SK-N-SH treated with all-trans-retinoic acid at 6 μM for 48 hours (cell line): ENCODE measurements around the gene BNC2.

Source experiments
- ARNTL ChIP-seq: fragments of 450-650 bp; formaldehyde crosslinking; IDR thresholded peaks from 2 replicates; pipeline ENCODE4 v1.5.0; 2020; ENCODE audit warnings: low read depth, mild to moderate bottlenecking, moderate library complexity, borderline replicate concordance
- CSRNP3 ChIP-seq: fragments of 250-450 bp; sonication (Bioruptor Pico); IDR thresholded peaks from 2 replicates; pipeline ENCODE4 v1.5.1; 2021; ENCODE audit warnings: mild to moderate bottlenecking, moderate library complexity
- ISL1 ChIP-seq: fragments of 250-450 bp; sonication (Bioruptor Pico); IDR thresholded peaks from 2 replicates; pipeline ENCODE4 v2.1.2; 2022; ENCODE audit warnings: mild to moderate bottlenecking, moderate library complexity
- PATZ1 ChIP-seq: fragments of 250-450 bp; sonication (Bioruptor Pico); IDR thresholded peaks from 2 replicates; pipeline ENCODE4 v1.8.0; 2020; ENCODE audit warnings: mild to moderate bottlenecking, moderate library complexity, borderline replicate concordance
- POU6F1 ChIP-seq: fragments of 250-450 bp; sonication (Bioruptor Pico); IDR thresholded peaks from 2 replicates; pipeline ENCODE4 v1.8.0; 2021; ENCODE audit warnings: low read depth, mild to moderate bottlenecking, moderate library complexity, borderline replicate concordance
- RARB ChIP-seq: fragments of 250-450 bp; sonication (Bioruptor Pico); IDR thresholded peaks from 2 replicates; pipeline ENCODE4 v1.8.0; 2021; ENCODE audit warnings: mild to moderate bottlenecking, moderate library complexity
- TOX ChIP-seq: fragments of 250-450 bp; sonication (Bioruptor Pico); IDR thresholded peaks from 2 replicates; pipeline ENCODE4 v1.8.0; 2021; ENCODE audit warnings: mild to moderate bottlenecking, moderate library complexity, borderline replicate concordance
- ZFP30 ChIP-seq: fragments of 450-650 bp; formaldehyde crosslinking; IDR thresholded peaks from 2 replicates; pipeline ENCODE4 v1.5.0; 2022; ENCODE audit warnings: mild to moderate bottlenecking, moderate library complexity

- TF ChIP-seq PATZ1 (CRISPR knock-in tag): no peak
- TF ChIP-seq RARB (CRISPR knock-in tag): no peak
- TF ChIP-seq POU6F1 (CRISPR knock-in tag): no peak
- no peak for TF ChIP-seq ISL1 (CRISPR knock-in tag)
- TF ChIP-seq ARNTL (CRISPR knock-in tag): no peak
- TF ChIP-seq TOX (CRISPR knock-in tag): no peak
- no peak for TF ChIP-seq CSRNP3 (CRISPR knock-in tag)
- TF ChIP-seq ZFP30 (CRISPR knock-in tag): no peak
Observed at GRCh38 chr9:16693616-16694015, 176.9 kb downstream of the BNC2 start.
